H9 (cell line): ENCODE results near the gene SUPT6H. TPM values are rescaled to one million over a fixed set of nuclear protein-coding genes. Genes with fewer than 3 reads are reported as not detected.

Experiments used
- DNase-seq: peaks from one replicate; pipeline ENCODE4 v3.0.0-alpha.2; 2017
- H2AFZ ChIP-seq: one replicate; pipeline ENCODE4 v1.6.1; 2013; ENCODE audit warnings: mild to moderate bottlenecking, low read length, control low read depth, moderate library complexity
- H2AK5ac ChIP-seq: 2 replicates; pipeline ENCODE4 v1.6.1; 2013; ENCODE audit warnings: low read length, control low read depth, mixed read lengths; ENCODE audit not compliant: insufficient read length
- H2BK120ac ChIP-seq: one replicate; pipeline ENCODE4 v1.6.1; 2013; ENCODE audit warnings: low read depth, mild to moderate bottlenecking, low read length, control low read depth, inconsistent platforms; ENCODE audit not compliant: poor library complexity, severe bottlenecking
- H2BK12ac ChIP-seq: 2 replicates; pipeline ENCODE4 v1.6.1; 2013; ENCODE audit warnings: low read length, control low read depth, mixed read lengths, low read depth; ENCODE audit not compliant: insufficient read length
- H2BK15ac ChIP-seq: 2 replicates; pipeline ENCODE4 v1.6.1; 2013; ENCODE audit warnings: low read depth, low read length, control low read depth
- H2BK20ac ChIP-seq: one replicate; pipeline ENCODE4 v1.6.1; 2013; ENCODE audit warnings: low read depth, mild to moderate bottlenecking, low read length, control low read depth, inconsistent platforms; ENCODE audit not compliant: poor library complexity, severe bottlenecking
- H2BK5ac ChIP-seq: 2 replicates; pipeline ENCODE4 v1.6.1; 2013; ENCODE audit warnings: low read length, control low read depth, mixed read lengths; ENCODE audit not compliant: insufficient read length
- H3K14ac ChIP-seq: 2 replicates; pipeline ENCODE4 v1.6.1; 2013; ENCODE audit warnings: low read length, control low read depth; ENCODE audit not compliant: insufficient read depth
- H3K18ac ChIP-seq: 2 replicates; pipeline ENCODE4 v1.6.1; 2013; ENCODE audit warnings: low read depth, mild to moderate bottlenecking, mixed read lengths, low read length, control low read depth; ENCODE audit not compliant: insufficient read length
- H3K23ac ChIP-seq: 2 replicates; pipeline ENCODE4 v1.6.1; 2013; ENCODE audit warnings: low read length, control low read depth, mixed read lengths, low read depth; ENCODE audit not compliant: insufficient read length
- H3K23me2 ChIP-seq: 2 replicates; pipeline ENCODE4 v1.6.1; 2013; ENCODE audit warnings: low read depth, mild to moderate bottlenecking, mixed read lengths, low read length, control low read depth; ENCODE audit not compliant: insufficient read length, poor library complexity, severe bottlenecking
- H3K27ac ChIP-seq: 2 replicates; pipeline ENCODE4 v1.5.1; 2013; ENCODE audit warnings: low read length, control low read depth, mixed read lengths, low read depth; ENCODE audit not compliant: insufficient read length
- H3K27me3 ChIP-seq: 2 replicates; pipeline ENCODE4 v1.6.1; 2013; ENCODE audit warnings: low read length, control low read depth, inconsistent platforms; ENCODE audit not compliant: insufficient read depth
- H3K4ac ChIP-seq: 2 replicates; pipeline ENCODE4 v1.6.1; 2013; ENCODE audit warnings: low read depth, mild to moderate bottlenecking, control low read depth, inconsistent platforms, low read length, moderate library complexity
- H3K4me1 ChIP-seq: 2 replicates; pipeline ENCODE4 v1.6.1; 2013; ENCODE audit warnings: low read length, control low read depth, inconsistent platforms; ENCODE audit not compliant: insufficient read depth
- H3K4me2 ChIP-seq: 2 replicates; pipeline ENCODE4 v1.6.1; 2013; ENCODE audit warnings: low read length, control low read depth, mixed read lengths; ENCODE audit not compliant: insufficient read length, insufficient read depth
- H3K56ac ChIP-seq: 2 replicates; pipeline ENCODE4 v1.6.1; 2013; ENCODE audit warnings: low read depth, mild to moderate bottlenecking, mixed read lengths, low read length, control low read depth; ENCODE audit not compliant: insufficient read length
- H3K79me1 ChIP-seq: 2 replicates; pipeline ENCODE4 v1.6.1; 2013; ENCODE audit warnings: low read depth, mild to moderate bottlenecking, moderate library complexity, low read length, control low read depth, inconsistent platforms; ENCODE audit not compliant: insufficient read depth, poor library complexity, severe bottlenecking
- H3K79me2 ChIP-seq: 2 replicates; pipeline ENCODE4 v1.6.1; 2013; ENCODE audit warnings: low read length, control low read depth, inconsistent platforms; ENCODE audit not compliant: insufficient read depth
- H3K9ac ChIP-seq: 2 replicates; pipeline ENCODE4 v1.6.1; 2013; ENCODE audit warnings: low read length, control low read depth, mixed read lengths; ENCODE audit not compliant: insufficient read length; ENCODE audit errors: extremely low read depth
- H3K9me3 ChIP-seq: one replicate; pipeline ENCODE4 v1.6.1; 2013; ENCODE audit warnings: low read depth, low read length, inconsistent platforms; ENCODE audit not compliant: control insufficient read depth
- H3T11ph ChIP-seq: one replicate; pipeline ENCODE4 v1.6.1; 2013; ENCODE audit warnings: mild to moderate bottlenecking, low read length, control low read depth, inconsistent platforms
- H4K20me1 ChIP-seq: one replicate; pipeline ENCODE4 v1.6.1; 2013; ENCODE audit not compliant: control insufficient read depth, insufficient read length, insufficient read depth
- H4K5ac ChIP-seq: 2 replicates; pipeline ENCODE4 v1.6.1; 2013; ENCODE audit warnings: low read depth, mild to moderate bottlenecking, mixed read lengths, low read length, control low read depth; ENCODE audit not compliant: insufficient read length
- H4K8ac ChIP-seq: replicated peaks from 2 replicates; pipeline ENCODE4 v1.6.1; 2013; ENCODE audit warnings: low read length, control low read depth, mixed read lengths, low read depth; ENCODE audit not compliant: insufficient read length
- H4K91ac ChIP-seq: 2 replicates; pipeline ENCODE4 v1.6.1; 2013; ENCODE audit warnings: low read depth, mild to moderate bottlenecking, moderate library complexity, mixed read lengths, low read length, control low read depth; ENCODE audit not compliant: insufficient read length
- H3K27ac Mint-ChIP-seq, 3 experiments: 2 replicates in 2 of 3; 3 replicates in 1 of 3; pipeline ENCODE4 v1.8.0; 2020 to 2021; ENCODE audit warnings: mixed read lengths in 3 of 3, mild to moderate bottlenecking in 1 of 3, moderate library complexity in 1 of 3
- H3K27me3 Mint-ChIP-seq: 2 replicates; pipeline ENCODE4 v1.8.0; 2021; ENCODE audit warnings: low read depth, mild to moderate bottlenecking, moderate library complexity, mixed read lengths
- H3K36me3 Mint-ChIP-seq, 3 experiments: 2 replicates in 2 of 3; 3 replicates in 1 of 3; pipeline ENCODE4 v1.8.0; 2020 to 2021; ENCODE audit warnings: low read depth in 3 of 3, mixed read lengths in 3 of 3; ENCODE audit not compliant: insufficient read depth in 1 of 3
- H3K4me1 Mint-ChIP-seq, 2 experiments: 2 replicates each; pipeline ENCODE4 v1.8.0; 2020; ENCODE audit warnings: mixed read lengths in 2 of 2
- H3K4me3 Mint-ChIP-seq, 2 experiments: 2 replicates in 1 of 2; 3 replicates in 1 of 2; pipeline ENCODE4 v1.8.0; 2020 to 2021; ENCODE audit warnings: mild to moderate bottlenecking in 2 of 2, mixed read lengths in 2 of 2, moderate library complexity in 1 of 2
- H3K9me3 Mint-ChIP-seq, 2 experiments: 2 replicates in 1 of 2; 3 replicates in 1 of 2; pipeline ENCODE4 v1.8.0; 2020; ENCODE audit warnings: mild to moderate bottlenecking in 2 of 2, mixed read lengths in 2 of 2, moderate library complexity in 1 of 2
- CTCF ChIP-seq: fragments of 200-600 bp; sonication (generic); conservative IDR thresholded peaks from 3 replicates; pipeline ENCODE4 v1.8.0; 2021; ENCODE audit warnings: antibody characterized with exemption, mild to moderate bottlenecking
- WGBS: extraction: QIAGEN DNeasy Blood & Tissue Kit; methylation state at CpG from one replicate; pipeline ENCODE4 v1.1.7; 2013; ENCODE audit warnings: missing lambda C conversion rate, low lambda C conversion rate, mixed read lengths; ENCODE audit not compliant: insufficient read length; ENCODE audit errors: extremely low coverage; 5-methylcytosine and 5-hydroxymethylcytosine counted together
- total RNA-seq: library from RNA; stranded (reverse); gene quantifications from 2 replicates; pipeline ENCODE4 v1.2.1, GENCODE V29; 2021

Gene SUPT6H
- total RNA-seq, 1 experiment from 2014 or later: 85.8 TPM

- Histone ChIP-seq H3T11ph (no peak overlapping the region), H2BK12ac (no peak overlapping the region), H2BK5ac (no peak overlapping the region), H3K4me1 (no peaks in the 10 kb centered on the region), H3K4me2 (no peak overlapping the region), H2AK5ac (no peak overlapping the region), H3K23ac (no peak overlapping the region), H3K14ac (no peak overlapping the region), H2BK120ac (no peak overlapping the region), H4K20me1 (no peaks in the 10 kb centered on the region), H3K9ac (no peak overlapping the region), H3K79me2 (no peaks in the 10 kb centered on the region), H3K27me3 (no peaks in the 10 kb centered on the region), H2AFZ (no peak overlapping the region), H3K4ac (no peak overlapping the region), H3K27ac (no peak overlapping the region), H4K8ac (no peak overlapping the region), H2BK15ac (no peak overlapping the region), H4K91ac (no peak overlapping the region), H3K56ac (no peak overlapping the region), H3K23me2 (no peaks in the 10 kb centered on the region), H4K5ac (no peak overlapping the region), H3K18ac (no peak overlapping the region), H2BK20ac (no peak overlapping the region), H3K79me1 (no peaks in the 10 kb centered on the region), H3K9me3 (no peaks in the 10 kb centered on the region)
- H3K27ac Mint-ChIP-seq: no peak overlapping the region; a peak in 1 of 7 replicates
- H3K4me1 Mint-ChIP-seq: no peaks in the 10 kb centered on the region
- no peak overlapping the region for H3K4me3 Mint-ChIP-seq
- WGBS: no CpG with 5 or more reads among the region's 1 CpG
- H3K9me3 Mint-ChIP-seq: no peaks in the 10 kb centered on the region
- no peak for TF ChIP-seq CTCF
- DNase-seq: no peak
- H3K36me3 Mint-ChIP-seq: peaks cover 42 to 99% (median 82%) of the 10 kb centered on the region in 3 experiments; a peak in 6 of 7 replicates
- no peaks in the 10 kb centered on the region for H3K27me3 Mint-ChIP-seq
These were observed 31.9 kb downstream of the SUPT6H start for GRCh38 chr17:28693869-28694268.
